ENCODE data around the gene AGBL1. TPM values are rescaled to one million over a fixed set of nuclear protein-coding genes. Genes with fewer than 3 reads are reported as not detected.

The AGBL1 gene
- total and polyA plus RNA-seq, 2 experiments from 2014 or later: 0.03 TPM; not detected in 1

DNA sequence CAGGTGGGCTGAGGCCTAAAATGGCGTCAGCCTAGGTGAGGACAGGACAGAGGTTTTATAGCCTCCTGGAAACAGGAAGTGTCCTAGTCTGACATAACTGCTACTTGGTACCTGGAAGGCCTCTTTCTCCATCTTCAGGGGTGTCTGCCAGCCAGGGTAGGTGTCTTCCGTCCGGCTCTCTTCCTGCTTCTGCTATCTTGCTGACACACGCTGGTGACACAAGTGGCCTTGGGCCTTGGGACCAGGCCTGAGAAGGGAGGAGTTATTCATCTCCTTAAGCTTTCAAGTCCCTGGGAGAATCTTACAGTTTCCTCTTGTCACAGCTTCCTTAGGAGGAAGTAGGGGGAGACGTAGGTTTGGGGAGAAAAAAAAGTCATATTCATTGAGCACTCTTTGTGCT is 551.3 kb downstream of the AGBL1 start:
- no peaks in the 10 kb centered on the region for H3K36me3 Mint-ChIP-seq (ENCODE audit: low read depth)
- Histone ChIP-seq H3K9me2 (ENCODE audit: insufficient read depth) (no peaks in the 10 kb centered on the region), H3K4me1 (ENCODE audit: insufficient read depth) (no peaks in the 10 kb centered on the region), H2AFZ (peak overlapping the region; percentile 43), H4K20me1 (replicated peaks; ENCODE audit: insufficient read depth) (no peaks in the 10 kb centered on the region), H3K27me3 (ENCODE audit: insufficient read depth) (no peaks in the 10 kb centered on the region), H3K4me2 (no peak overlapping the region), H3K36me3 (ENCODE audit: insufficient read depth) (no peaks in the 10 kb centered on the region), H3F3A (replicated peaks; ENCODE audit: low read depth) (no peaks in the 10 kb centered on the region), H3K79me2 (replicated peaks; ENCODE audit: insufficient read depth) (no peaks in the 10 kb centered on the region), H3K27ac (ENCODE audit: low read depth) (no peak overlapping the region), H3K4me3 (no peak overlapping the region)
- TF ChIP-seq EZH2 (IDR thresholded peaks at IDR 0.05; ENCODE audit: low read depth, unreplicated experiment) (no peak), JUNB (IDR thresholded peaks at IDR 0.05; ENCODE audit: unreplicated experiment) (no peak)
- TF ChIP-seq, protein P1, sequence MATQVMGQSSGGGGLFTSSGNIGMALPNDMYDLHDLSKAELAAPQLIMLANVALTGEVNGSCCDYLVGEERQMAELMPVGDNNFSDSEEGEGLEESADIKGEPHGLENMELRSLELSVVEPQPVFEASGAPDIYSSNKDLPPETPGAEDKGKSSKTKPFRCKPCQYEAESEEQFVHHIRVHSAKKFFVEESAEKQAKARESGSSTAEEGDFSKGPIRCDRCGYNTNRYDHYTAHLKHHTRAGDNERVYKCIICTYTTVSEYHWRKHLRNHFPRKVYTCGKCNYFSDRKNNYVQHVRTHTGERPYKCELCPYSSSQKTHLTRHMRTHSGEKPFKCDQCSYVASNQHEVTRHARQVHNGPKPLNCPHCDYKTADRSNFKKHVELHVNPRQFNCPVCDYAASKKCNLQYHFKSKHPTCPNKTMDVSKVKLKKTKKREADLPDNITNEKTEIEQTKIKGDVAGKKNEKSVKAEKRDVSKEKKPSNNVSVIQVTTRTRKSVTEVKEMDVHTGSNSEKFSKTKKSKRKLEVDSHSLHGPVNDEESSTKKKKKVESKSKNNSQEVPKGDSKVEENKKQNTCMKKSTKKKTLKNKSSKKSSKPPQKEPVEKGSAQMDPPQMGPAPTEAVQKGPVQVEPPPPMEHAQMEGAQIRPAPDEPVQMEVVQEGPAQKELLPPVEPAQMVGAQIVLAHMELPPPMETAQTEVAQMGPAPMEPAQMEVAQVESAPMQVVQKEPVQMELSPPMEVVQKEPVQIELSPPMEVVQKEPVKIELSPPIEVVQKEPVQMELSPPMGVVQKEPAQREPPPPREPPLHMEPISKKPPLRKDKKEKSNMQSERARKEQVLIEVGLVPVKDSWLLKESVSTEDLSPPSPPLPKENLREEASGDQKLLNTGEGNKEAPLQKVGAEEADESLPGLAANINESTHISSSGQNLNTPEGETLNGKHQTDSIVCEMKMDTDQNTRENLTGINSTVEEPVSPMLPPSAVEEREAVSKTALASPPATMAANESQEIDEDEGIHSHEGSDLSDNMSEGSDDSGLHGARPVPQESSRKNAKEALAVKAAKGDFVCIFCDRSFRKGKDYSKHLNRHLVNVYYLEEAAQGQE (IDR thresholded peaks at IDR 0.05; ENCODE audit: unreplicated experiment): no peak
- no peaks in the 10 kb centered on the region; the same call in 2 of the 3 replicates for H3K9me3 Mint-ChIP-seq
- no peaks in the 10 kb centered on the region for H3K27me3 Mint-ChIP-seq (ENCODE audit: insufficient read depth, low read depth, poor library complexity)
- H3K4me1 Mint-ChIP-seq: no peaks in the 10 kb centered on the region; the same call in 2 of the 3 replicates
- DNase-seq (ENCODE audit: low spot score) (no peak), ATAC-seq (no peak)
- H3K27ac Mint-ChIP-seq: no peak overlapping the region
- H3K4me3 Mint-ChIP-seq: no peak overlapping the region

DNA sequence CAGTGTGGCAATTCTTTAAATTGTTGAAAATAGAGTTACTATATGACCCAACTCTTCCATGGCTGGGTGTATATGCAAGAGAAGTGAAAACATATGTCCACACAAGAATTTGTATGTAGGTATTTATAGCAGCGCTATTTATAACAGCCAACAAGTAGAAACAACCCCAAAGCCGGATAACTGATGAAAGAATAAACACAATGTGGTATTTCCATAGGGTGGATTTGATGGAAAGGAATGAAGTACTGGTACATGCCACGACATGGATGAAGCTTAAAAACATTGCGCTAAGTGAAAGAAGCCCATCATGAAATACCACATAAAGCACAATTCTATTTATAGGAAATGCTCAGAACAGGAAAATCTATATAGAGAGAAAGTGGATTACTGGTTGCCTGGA is 554.5 kb downstream of the AGBL1 start:
- no peak overlapping the region for H2AFZ ChIP-seq
- TF ChIP-seq EZH2 (IDR thresholded peaks at IDR 0.05; ENCODE audit: low read depth, unreplicated experiment) (no peak), POLR2AphosphoS5 (IDR thresholded peaks at IDR 0.05; ENCODE audit: low read depth) (no peak), CREB1 (CRISPR knock-in tag; IDR thresholded peaks at IDR 0.05; ENCODE audit: low read depth) (no peak)
- TF ChIP-seq, protein P2, sequence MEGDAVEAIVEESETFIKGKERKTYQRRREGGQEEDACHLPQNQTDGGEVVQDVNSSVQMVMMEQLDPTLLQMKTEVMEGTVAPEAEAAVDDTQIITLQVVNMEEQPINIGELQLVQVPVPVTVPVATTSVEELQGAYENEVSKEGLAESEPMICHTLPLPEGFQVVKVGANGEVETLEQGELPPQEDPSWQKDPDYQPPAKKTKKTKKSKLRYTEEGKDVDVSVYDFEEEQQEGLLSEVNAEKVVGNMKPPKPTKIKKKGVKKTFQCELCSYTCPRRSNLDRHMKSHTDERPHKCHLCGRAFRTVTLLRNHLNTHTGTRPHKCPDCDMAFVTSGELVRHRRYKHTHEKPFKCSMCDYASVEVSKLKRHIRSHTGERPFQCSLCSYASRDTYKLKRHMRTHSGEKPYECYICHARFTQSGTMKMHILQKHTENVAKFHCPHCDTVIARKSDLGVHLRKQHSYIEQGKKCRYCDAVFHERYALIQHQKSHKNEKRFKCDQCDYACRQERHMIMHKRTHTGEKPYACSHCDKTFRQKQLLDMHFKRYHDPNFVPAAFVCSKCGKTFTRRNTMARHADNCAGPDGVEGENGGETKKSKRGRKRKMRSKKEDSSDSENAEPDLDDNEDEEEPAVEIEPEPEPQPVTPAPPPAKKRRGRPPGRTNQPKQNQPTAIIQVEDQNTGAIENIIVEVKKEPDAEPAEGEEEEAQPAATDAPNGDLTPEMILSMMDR (conservative IDR thresholded peaks at IDR 0.05; ENCODE audit: low read depth in 2 of 2): no peak
- TF ChIP-seq, protein P1 (IDR thresholded peaks at IDR 0.05; ENCODE audit: unreplicated experiment): no peak
- TF ChIP-seq, protein P3, sequence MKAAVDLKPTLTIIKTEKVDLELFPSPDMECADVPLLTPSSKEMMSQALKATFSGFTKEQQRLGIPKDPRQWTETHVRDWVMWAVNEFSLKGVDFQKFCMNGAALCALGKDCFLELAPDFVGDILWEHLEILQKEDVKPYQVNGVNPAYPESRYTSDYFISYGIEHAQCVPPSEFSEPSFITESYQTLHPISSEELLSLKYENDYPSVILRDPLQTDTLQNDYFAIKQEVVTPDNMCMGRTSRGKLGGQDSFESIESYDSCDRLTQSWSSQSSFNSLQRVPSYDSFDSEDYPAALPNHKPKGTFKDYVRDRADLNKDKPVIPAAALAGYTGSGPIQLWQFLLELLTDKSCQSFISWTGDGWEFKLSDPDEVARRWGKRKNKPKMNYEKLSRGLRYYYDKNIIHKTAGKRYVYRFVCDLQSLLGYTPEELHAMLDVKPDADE (IDR thresholded peaks at IDR 0.05): no peak
- peaks cover 2% of the 10 kb centered on the region for H3K27me3 Mint-ChIP-seq (ENCODE audit: insufficient read depth, low read depth, poor library complexity)
- no peaks in the 10 kb centered on the region for H3K4me1 Mint-ChIP-seq
- no peak for DNase-seq (ENCODE audit: low spot score)
- no peaks in the 10 kb centered on the region for H3K36me3 ChIP-seq (ENCODE audit: insufficient read depth)
- no peaks in the 10 kb centered on the region for H3K4me1 ChIP-seq (ENCODE audit: insufficient read depth)
- H3K4me3 ChIP-seq: no peak overlapping the region
- no peaks in the 10 kb centered on the region for H4K20me1 ChIP-seq (replicated peaks; ENCODE audit: insufficient read depth)
- no peaks in the 10 kb centered on the region for H3K79me2 ChIP-seq (replicated peaks; ENCODE audit: insufficient read depth)
- no peak overlapping the region for H3K27ac Mint-ChIP-seq
- H3K9me2 ChIP-seq (ENCODE audit: insufficient read depth): no peaks in the 10 kb centered on the region
- no peaks in the 10 kb centered on the region for H3K36me3 Mint-ChIP-seq (ENCODE audit: low read depth)
- H3K9me3 Mint-ChIP-seq: no peaks in the 10 kb centered on the region
- no peak overlapping the region for H3K4me3 Mint-ChIP-seq
- no peak for ATAC-seq
- H3K27ac ChIP-seq (ENCODE audit: low read depth): no peak overlapping the region
- H3K4me2 ChIP-seq: no peak overlapping the region
- H3K27me3 ChIP-seq (ENCODE audit: insufficient read depth): no peaks in the 10 kb centered on the region
- no peaks in the 10 kb centered on the region for H3F3A ChIP-seq (replicated peaks; ENCODE audit: low read depth)

Measured in GM23338 (cell line).